ENCODE data around the gene ATP10D.

ATP10D gene

GRCh38 chr4:47471064-47471463 is 14.0 kb upstream of the ATP10D start:
- no peak for ATAC-seq
- TF ChIP-seq GLIS3 (CRISPR knock-in tag; IDR thresholded peaks at IDR 0.05): no peak
- TF ChIP-seq ARNTL (CRISPR knock-in tag; IDR thresholded peaks at IDR 0.05; ENCODE audit: borderline replicate concordance, low read depth): no peak
- no peak for TF ChIP-seq CREB5 (CRISPR knock-in tag; IDR thresholded peaks at IDR 0.05; ENCODE audit: low read depth)
- TF ChIP-seq TSHZ2 (CRISPR knock-in tag; IDR thresholded peaks at IDR 0.05): no peak
- no peak for TF ChIP-seq ESRRG (CRISPR knock-in tag; IDR thresholded peaks at IDR 0.05)

- TF ChIP-seq BACH2 (CRISPR knock-in tag; IDR thresholded peaks at IDR 0.05; ENCODE audit: borderline replicate concordance): no peak
- TF ChIP-seq TSHZ2 (CRISPR knock-in tag; IDR thresholded peaks at IDR 0.05): no peak
- TF ChIP-seq ZNF565 (CRISPR knock-in tag; conservative IDR thresholded peaks at IDR 0.05; ENCODE audit: low read depth): no peak
- TF ChIP-seq TCF4 (CRISPR knock-in tag; IDR thresholded peaks at IDR 0.05; ENCODE audit: borderline replicate concordance): no peak
- no peak for TF ChIP-seq ZNF70 (CRISPR knock-in tag; IDR thresholded peaks at IDR 0.05)
- TF ChIP-seq ARNTL (CRISPR knock-in tag; IDR thresholded peaks at IDR 0.05; ENCODE audit: borderline replicate concordance, low read depth): no peak
- no peak for TF ChIP-seq PPARA (CRISPR knock-in tag; IDR thresholded peaks at IDR 0.05; ENCODE audit: borderline replicate concordance)
- TF ChIP-seq TOX (CRISPR knock-in tag; IDR thresholded peaks at IDR 0.05; ENCODE audit: borderline replicate concordance): no peak
- no peak for TF ChIP-seq POU6F1 (CRISPR knock-in tag; IDR thresholded peaks at IDR 0.05; ENCODE audit: borderline replicate concordance, low read depth)
- TF ChIP-seq ZFP30 (CRISPR knock-in tag; IDR thresholded peaks at IDR 0.05): no peak
- no peak for TF ChIP-seq SNAI2 (CRISPR knock-in tag; IDR thresholded peaks at IDR 0.05)
- no peak for TF ChIP-seq CSRNP3 (CRISPR knock-in tag; IDR thresholded peaks at IDR 0.05)
- TF ChIP-seq ESRRG (CRISPR knock-in tag; IDR thresholded peaks at IDR 0.05): no peak
- TF ChIP-seq CSDC2 (CRISPR knock-in tag; IDR thresholded peaks at IDR 0.05): no peak
- TF ChIP-seq GLIS3 (CRISPR knock-in tag; IDR thresholded peaks at IDR 0.05): no peak
- TF ChIP-seq CREB5 (CRISPR knock-in tag; IDR thresholded peaks at IDR 0.05; ENCODE audit: low read depth): no peak
- no peak for TF ChIP-seq OSR1 (CRISPR knock-in tag; IDR thresholded peaks at IDR 0.05)
- TF ChIP-seq ZC3H10 (CRISPR knock-in tag; IDR thresholded peaks at IDR 0.05): no peak
- ATAC-seq: no peak
Observed at GRCh38 chr4:47471591-47471990, 13.5 kb upstream of the ATP10D start.

Measured in SK-N-SH treated with all-trans-retinoic acid at 6 μM for 48 hours (cell line).